H1 (cell line): ENCODE measurements around the gene HMGXB3. TPM values are rescaled to one million over a fixed set of nuclear protein-coding genes. Genes with fewer than 3 reads are reported as not detected.
A peak's percentile ranks its signal among the peaks of the same experiment; 100 is the strongest.

Experiments used
- CTCF ChIA-PET: fragments of 300-600 bp; sonication (Branson Sonifier 250); formaldehyde crosslinking; loops from one replicate; lab custom pipeline; 2021; ENCODE audit not compliant: partially characterized antibody; lab: Charles Lee
- POLR2A ChIA-PET: fragments of 300-600 bp; sonication (Branson Sonifier 250); formaldehyde crosslinking; loops from one replicate; lab custom pipeline; 2021; ENCODE audit warnings: inconsistent platforms; ENCODE audit not compliant: partially characterized antibody; lab: Charles Lee
- DNase-seq, 2 experiments: peaks; one replicate each; pipeline versions ENCODE4 v3.0.0 to v3.0.0-alpha.2; 2010 to 2022; ENCODE audit warnings: low spot score in 2 of 2, low read depth in 1 of 2, mixed read lengths in 1 of 2
- FAIRE-seq: peaks from 2 replicates; lab custom pipeline; 2011; peaks lifted over from hg19 to GRCh38; lab: Jason Lieb, UNC
- H2AFZ ChIP-seq: 2 replicates; pipeline ENCODE4 v1.8.1; 2012; ENCODE audit warnings: low read length, inconsistent platforms
- H2AK5ac ChIP-seq: 2 replicates; pipeline ENCODE4 v1.6.1; 2013; ENCODE audit warnings: low read depth, low read length
- H2BK120ac ChIP-seq: replicated peaks from 2 replicates; pipeline ENCODE3; 2013; ENCODE audit warnings: low read depth, low read length, inconsistent platforms
- H2BK12ac ChIP-seq: 2 replicates; pipeline ENCODE4 v1.6.1; 2013; ENCODE audit warnings: low read depth, low read length
- H2BK15ac ChIP-seq: 2 replicates; pipeline ENCODE4 v1.6.1; 2013; ENCODE audit warnings: low read length
- H2BK20ac ChIP-seq: 2 replicates; pipeline ENCODE4 v1.6.1; 2013; ENCODE audit warnings: low read length
- H2BK5ac ChIP-seq: 2 replicates; pipeline ENCODE4 v1.6.1; 2013; ENCODE audit warnings: low read depth, low read length
- H3K14ac ChIP-seq: 2 replicates; pipeline ENCODE4 v1.6.1; 2013; ENCODE audit warnings: inconsistent platforms; ENCODE audit not compliant: insufficient read length
- H3K18ac ChIP-seq: 2 replicates; pipeline ENCODE4 v1.6.1; 2013; ENCODE audit warnings: low read length; ENCODE audit errors: extremely low read depth
- H3K23ac ChIP-seq: 2 replicates; pipeline ENCODE4 v1.6.1; 2013; ENCODE audit warnings: inconsistent platforms; ENCODE audit not compliant: insufficient read length
- H3K23me2 ChIP-seq: 2 replicates; pipeline ENCODE4 v1.6.1; 2013; ENCODE audit warnings: low read depth, low read length
- H3K27ac ChIP-seq: 2 replicates; pipeline ENCODE4 v1.6.1; 2011; ENCODE audit warnings: low read depth, low read length, inconsistent platforms
- H3K27me3 ChIP-seq, 4 experiments: replicated peaks in 1 of 4; 1 replicate in 1 of 4; 2 replicates in 3 of 4; pipeline versions ENCODE4 v1.6.1 to v1.8.1; 2011 to 2013; ENCODE audit warnings: low read length in 3 of 4, mild to moderate bottlenecking in 3 of 4, inconsistent platforms in 2 of 4, mixed read lengths in 2 of 4, moderate library complexity in 1 of 4; ENCODE audit not compliant: control insufficient read depth in 3 of 4, insufficient read depth in 3 of 4; ENCODE audit errors: extremely low read depth in 1 of 4
- H3K36me3 ChIP-seq, 4 experiments: 2 replicates each; pipeline versions ENCODE4 v1.6.1 to v1.8.1; 2011 to 2013; ENCODE audit warnings: mild to moderate bottlenecking in 4 of 4, low read length in 3 of 4, moderate library complexity in 2 of 4, control low read depth in 1 of 4, inconsistent platforms in 1 of 4; ENCODE audit not compliant: insufficient read depth in 4 of 4, control insufficient read depth in 2 of 4
- H3K4ac ChIP-seq: replicated peaks from 2 replicates; pipeline ENCODE3; 2013; ENCODE audit warnings: low read length, low read depth, mixed read lengths, inconsistent platforms; ENCODE audit not compliant: insufficient read length
- H3K4me1 ChIP-seq, 4 experiments: replicated peaks in 1 of 4; 1 replicate in 1 of 4; 2 replicates in 3 of 4; pipeline versions ENCODE4 v1.6.1 to v1.8.1; 2011 to 2013; ENCODE audit warnings: low read length in 3 of 4, inconsistent platforms in 2 of 4, mixed read lengths in 1 of 4; ENCODE audit not compliant: insufficient read depth in 4 of 4, control insufficient read depth in 3 of 4
- H3K4me2 ChIP-seq, 2 experiments: 2 replicates each; pipeline versions ENCODE4 v1.6.1 to v1.8.1; 2011 to 2013; ENCODE audit warnings: low read depth in 2 of 2, low read length in 2 of 2, control low read depth in 1 of 2, inconsistent platforms in 1 of 2, mild to moderate bottlenecking in 1 of 2; ENCODE audit not compliant: insufficient read depth in 1 of 2
- H3K4me3 ChIP-seq, 4 experiments: fragments of 200-600, 300-600 bp in 1 of 4; sonication (generic), shearing (Covaris generic), sonication (Bioruptor Twin) in 1 of 4; 2 replicates each; pipeline versions ENCODE4 v1.5.1 to v1.8.1; 2011 to 2016; ENCODE audit warnings: low read length in 4 of 4, low read depth in 3 of 4, control low read depth in 2 of 4, inconsistent platforms in 2 of 4, mild to moderate bottlenecking in 2 of 4, mixed read lengths in 1 of 4, moderate library complexity in 1 of 4; ENCODE audit not compliant: insufficient read depth in 2 of 4; ENCODE audit errors: extremely low read depth in 1 of 4
- H3K56ac ChIP-seq: replicated peaks from 2 replicates; pipeline ENCODE3; 2013; ENCODE audit warnings: low read depth, mild to moderate bottlenecking, mixed read lengths, low read length, inconsistent platforms; ENCODE audit not compliant: insufficient read length
- H3K79me1 ChIP-seq: 2 replicates; pipeline ENCODE4 v1.6.1; 2013; ENCODE audit warnings: low read depth, low read length, control low read depth
- H3K79me2 ChIP-seq, 2 experiments: 2 replicates each; pipeline versions ENCODE4 v1.6.1 to v1.8.1; 2012 to 2013; ENCODE audit warnings: low read length in 2 of 2, mild to moderate bottlenecking in 2 of 2, inconsistent platforms in 1 of 2; ENCODE audit not compliant: insufficient read depth in 2 of 2, control insufficient read depth in 1 of 2
- H3K9ac ChIP-seq, 4 experiments: replicated peaks in 1 of 4; 1 replicate in 1 of 4; 2 replicates in 3 of 4; pipeline versions ENCODE4 v1.6.1 to v1.8.1; 2011 to 2013; ENCODE audit warnings: low read depth in 3 of 4, low read length in 3 of 4, control low read depth in 2 of 4, mild to moderate bottlenecking in 2 of 4, moderate library complexity in 2 of 4, inconsistent platforms in 1 of 4; ENCODE audit errors: extremely low read depth in 1 of 4
- H3K9me3 ChIP-seq, 2 experiments: 2 replicates each; pipeline versions ENCODE4 v1.6.1 to v1.8.1; 2012 to 2013; ENCODE audit warnings: mild to moderate bottlenecking in 2 of 2, moderate library complexity in 2 of 2, control low read depth in 1 of 2, inconsistent platforms in 1 of 2, low read depth in 1 of 2, low read length in 1 of 2, mixed read lengths in 1 of 2; ENCODE audit not compliant: insufficient read depth in 2 of 2
- H4K20me1 ChIP-seq, 2 experiments: replicated peaks in 1 of 2; 2 replicates each; pipeline versions ENCODE3 to v1.8.1; 2011 to 2013; ENCODE audit warnings: inconsistent platforms in 2 of 2, low read length in 2 of 2, mild to moderate bottlenecking in 1 of 2; ENCODE audit not compliant: insufficient read depth in 2 of 2, control insufficient read depth in 1 of 2
- H4K5ac ChIP-seq: 2 replicates; pipeline ENCODE4 v1.6.1; 2013; ENCODE audit warnings: low read length, low read depth, mixed read lengths, inconsistent platforms; ENCODE audit not compliant: insufficient read length
- H4K8ac ChIP-seq: 2 replicates; pipeline ENCODE4 v1.8.0; 2013; ENCODE audit warnings: mild to moderate bottlenecking, moderate library complexity, low read length, inconsistent platforms; ENCODE audit not compliant: insufficient read depth; ENCODE audit errors: extremely low read depth
- H4K91ac ChIP-seq: replicated peaks from 2 replicates; pipeline ENCODE3; 2013; ENCODE audit warnings: low read length, mixed read lengths, inconsistent platforms; ENCODE audit not compliant: insufficient read length
- ATF2 ChIP-seq: IDR thresholded peaks from 2 replicates; pipeline ENCODE4 v1.6.1; 2012; ENCODE audit warnings: low read length, inconsistent platforms
- CEBPB ChIP-seq: IDR thresholded peaks from 2 replicates; pipeline ENCODE4 v1.6.1; 2012; ENCODE audit warnings: low read depth, low read length
- CTBP2 ChIP-seq: IDR thresholded peaks from 2 replicates; pipeline ENCODE4 v1.7.0; 2011; ENCODE audit warnings: borderline replicate concordance, mild to moderate bottlenecking, moderate library complexity, mixed read lengths, low read length; ENCODE audit not compliant: insufficient read depth, insufficient read length
- EZH2 ChIP-seq: fragments of 200-600 bp; sonication (generic); IDR thresholded peaks from 2 replicates; pipeline ENCODE4 v1.7.1; 2012; ENCODE audit warnings: low read depth, mild to moderate bottlenecking, moderate library complexity, low read length, inconsistent platforms; ENCODE audit not compliant: severe bottlenecking
- KDM1A ChIP-seq: fragments of 200-600, 300-600 bp; sonication (generic); IDR thresholded peaks from 2 replicates; pipeline ENCODE4 v1.7.1; 2016; ENCODE audit warnings: mild to moderate bottlenecking, low read length, borderline replicate concordance
- NRF1 ChIP-seq: IDR thresholded peaks from 2 replicates; pipeline ENCODE4 v1.6.1; 2011; ENCODE audit warnings: mild to moderate bottlenecking, low read depth, low read length, improper control_type of control experiment
- SIRT6 ChIP-seq: IDR thresholded peaks from one replicate; pipeline ENCODE4 v1.7.1; 2012; ENCODE audit warnings: low read length, inconsistent platforms
- SIX5 ChIP-seq: IDR thresholded peaks from 2 replicates; pipeline ENCODE4 v1.6.1; 2011; ENCODE audit warnings: mild to moderate bottlenecking, low read depth, low read length
- SRF ChIP-seq: IDR thresholded peaks from 2 replicates; pipeline ENCODE4 v1.6.1; 2011; ENCODE audit warnings: mild to moderate bottlenecking, low read depth, low read length, moderate library complexity
- TEAD4 ChIP-seq: IDR thresholded peaks from 2 replicates; pipeline ENCODE4 v1.6.1; 2012; ENCODE audit warnings: low read depth, low read length, inconsistent platforms, mixed read lengths
- WGBS, 2 experiments: shearing (Covaris generic) in 1 of 2; methylation state at CpG; one replicate each; pipeline versions ENCODE4 v1.1.6 to v1.1.7; 2013 to 2015; ENCODE audit warnings: low lambda C conversion rate in 2 of 2, mixed read lengths in 2 of 2, inconsistent platforms in 1 of 2, low coverage in 1 of 2, missing lambda C conversion rate in 1 of 2; ENCODE audit not compliant: insufficient replicate concordance in 2 of 2, insufficient coverage in 1 of 2, insufficient read length in 1 of 2; ENCODE audit errors: extremely low coverage in 1 of 2, missing lambda C conversion rate in 1 of 2; 5-methylcytosine and 5-hydroxymethylcytosine counted together
- polyA plus RNA-seq, 7 experiments: library from polyadenylated mRNA; depleted of rRNA in 3 of 7; stranded (reverse) in 5 of 7; unstranded in 2 of 7; fragments of >200 nt in 5 of 7; fragments of 200-250 nt in 2 of 7; gene quantifications; 1 replicate in 5 of 7; 2 replicates in 1 of 7; 4 replicates in 1 of 7; pipeline versions ENCODE4 v1.2.1 to v1.2.3, GENCODE V29; 2011 to 2013; ENCODE audit warnings: missing spikeins in 2 of 7, mixed read lengths in 2 of 7
- total RNA-seq: library from RNA; stranded (reverse); fragmentation: NEBNext Ultra II Directional; extraction: Animal tissue kit (Norgen Biotek cat#: 25700); gene quantifications from 2 replicates; pipeline ENCODE4 v1.2.1, GENCODE V29; 2021

The HMGXB3 gene
- total and polyA plus RNA-seq, 2 of the 8 experiments (the other 6 are each of a cell fraction or from before 2014, with no cell fraction given), result 26.8 to 28.0 TPM

- Histone ChIP-seq H3K79me2 (no peaks in the 10 kb centered on the region), H3K23me2 (peaks cover 9% of the 10 kb centered on the region), H3K4me1 (peaks cover 0 to 8% (median 5%) of the 10 kb centered on the region in 4 experiments; a peak in 4 of 7 replicates), H2AFZ (no peak overlapping the region), H3K9ac (no peak overlapping the region), H2BK12ac (no peak overlapping the region), H3K4me2 (peak overlapping the region; percentile 32 to 95; a peak in 2 of 4 replicates), H4K91ac (no peak overlapping the region), H3K27ac (no peak overlapping the region), H3K18ac (no peak overlapping the region), H3K23ac (no peak overlapping the region), H3K36me3 (no peaks in the 10 kb centered on the region), H3K9me3 (no peaks in the 10 kb centered on the region), H2BK15ac (no peak overlapping the region), H2AK5ac (no peak overlapping the region), H3K27me3 (peaks cover 0 to 5% (median 1%) of the 10 kb centered on the region in 4 experiments; a peak in 3 of 7 replicates), H2BK120ac (no peak overlapping the region), H3K4ac (no peak overlapping the region), H2BK5ac (no peak overlapping the region), H3K14ac (no peak overlapping the region), H3K56ac (no peak overlapping the region), H4K5ac (no peak overlapping the region), H3K79me1 (no peaks in the 10 kb centered on the region), H2BK20ac (no peak overlapping the region), H4K8ac (no peak overlapping the region), H4K20me1 (peaks cover 0 to 2% of the 10 kb centered on the region in 2 experiments), H3K4me3 (no peak overlapping the region)
- DNase-seq, result no peak
- FAIRE-seq, result no peak
- 85% methylated on average over 6 of the region's 6 CpGs; no CpG with 5 or more reads in 1 of the 2 experiments for WGBS, 2 experiments
- POLR2A ChIA-PET, result interaction anchor here (0.7 to 1.3 kb wide), 4 partner anchors 12 to 30 kb away, joined by 3 read pairs; no protein-coding TSS in a partner anchor
- CTCF ChIA-PET, result interaction anchor here (0.6 to 8.5 kb wide), 41 partner anchors 9 to 1589 kb away, joined by 3 to 112 read pairs (median 4); partner anchors contain the start of gene PDE6A
- TF ChIP-seq CTBP2, result no peak
- TF ChIP-seq TEAD4, result no peak
- no peak for TF ChIP-seq SRF
- no peak for TF ChIP-seq KDM1A
- TF ChIP-seq NRF1, result no peak
- no peak for TF ChIP-seq EZH2
- TF ChIP-seq CEBPB, result no peak
- no peak for TF ChIP-seq SIX5
- no peak for TF ChIP-seq ATF2
- TF ChIP-seq SIRT6, result no peak
Observed at GRCh38 chr5:149961957-149962409, 38.6 kb upstream of the HMGXB3 start.
